HCT116 (cell line): ENCODE measurements around the gene SH3BP5L. TPM values are rescaled to one million over a fixed set of nuclear protein-coding genes. Genes with fewer than 3 reads are reported as not detected.
A peak's percentile ranks its signal among the peaks of the same experiment; 100 is the strongest.

ENCODE experiments used
- CEBPB ChIP-seq: IDR thresholded peaks from 2 replicates; pipeline ENCODE4 v1.6.1; 2012; ENCODE audit warnings: low read depth
- CTCF ChIP-seq, 3 experiments: fragments of 200-600 bp in 1 of 3; sonication (generic) in 1 of 3; IDR thresholded peaks in 2 of 3; conservative IDR thresholded peaks in 1 of 3; 2 replicates each; pipeline ENCODE4 v1.5.1; 2012 to 2017; ENCODE audit warnings: low read depth in 2 of 3, low read length in 2 of 3, antibody characterized with exemption in 1 of 3, borderline replicate concordance in 1 of 3, control low read depth in 1 of 3, mild to moderate bottlenecking in 1 of 3, mixed read lengths in 1 of 3, mixed run types in 1 of 3, moderate library complexity in 1 of 3; ENCODE audit not compliant: insufficient read depth in 1 of 3
- EGR1 ChIP-seq: IDR thresholded peaks from 2 replicates; pipeline ENCODE4 v1.6.1; 2012; ENCODE audit warnings: low read depth
- EZH2 ChIP-seq: fragments of 200-600 bp; sonication (generic); IDR thresholded peaks from 2 replicates; pipeline ENCODE4 v1.6.1; 2017; ENCODE audit warnings: antibody characterized with exemption, mixed run types
- FOSL1 ChIP-seq: IDR thresholded peaks from 2 replicates; pipeline ENCODE4 v1.6.1; 2012; ENCODE audit warnings: low read depth
- JUND ChIP-seq: IDR thresholded peaks from 2 replicates; pipeline ENCODE4 v1.6.1; 2012
- POLR2AphosphoS5 ChIP-seq: IDR thresholded peaks from 2 replicates; pipeline ENCODE4 v1.6.1; 2011; ENCODE audit warnings: mild to moderate bottlenecking, low read depth, low read length, moderate library complexity
- RAD21 ChIP-seq: IDR thresholded peaks from 2 replicates; pipeline ENCODE4 v1.6.1; 2012; ENCODE audit warnings: low read depth, mild to moderate bottlenecking
- SIN3A ChIP-seq: IDR thresholded peaks from 2 replicates; pipeline ENCODE4 v1.6.1; 2012; ENCODE audit warnings: low read depth
- YY1 ChIP-seq: IDR thresholded peaks from 2 replicates; pipeline ENCODE4 v1.6.1; 2011; ENCODE audit warnings: low read length, low read depth, moderate library complexity, mild to moderate bottlenecking; ENCODE audit not compliant: insufficient replicate concordance; ENCODE audit errors: extremely low read depth
- ZBTB33 ChIP-seq: IDR thresholded peaks from 2 replicates; pipeline ENCODE4 v1.6.1; 2011; ENCODE audit warnings: mild to moderate bottlenecking, low read length, moderate library complexity; ENCODE audit not compliant: insufficient replicate concordance; ENCODE audit errors: extremely low read depth
- ZFX ChIP-seq: fragments of 450-650 bp; IDR thresholded peaks from 2 replicates; pipeline ENCODE4 v1.6.1; 2017
- total RNA-seq: library from RNA; stranded (reverse); gene quantifications from one replicate; pipeline ENCODE4 v1.2.1, GENCODE V29; 2021; ENCODE audit not compliant: unreplicated experiment

SH3BP5L gene
- total RNA-seq, 1 experiment from 2014 or later, result 22.3 TPM

- TF ChIP-seq CTCF (IDR thresholded peaks at IDR 0.05 in 2 of 3, conservative IDR thresholded peaks at IDR 0.05 in 1 of 3; ENCODE audit: borderline replicate concordance in 1 of 3, insufficient read depth in 1 of 3, low read depth in 2 of 3, low read length in 2 of 3) (no peak), EGR1 (0 out of 2 replicates have a peak, but pooled peaks have one; percentile 4), SIN3A (no peak), YY1 (peak; percentile 73), JUND (no peak; the same call in 1 of the 2 replicates), RAD21 (no peak; the same call in 1 of the 2 replicates), CEBPB (no peak; the same call in 1 of the 2 replicates), FOSL1 (peak; percentile 32), ZFX (no peak), ZBTB33 (no peak), EZH2 (no peak), POLR2AphosphoS5 (no peak)
- TF ChIP-seq, all 23 proteins: peak for 5
Measured at GRCh38 chr1:248873993-248874533, 48.3 kb upstream of the SH3BP5L start (continued).
